VCaP (cell line): ENCODE measurements around the gene TXNDC16.

Experiments
- H3K27ac ChIP-seq: fragments of 450-650 bp; 2 replicates; pipeline ENCODE4 v1.5.1; 2017
- TF ChIP-seq, protein P1 (sequence below): fragments of 450-650 bp; conservative IDR thresholded peaks from 2 replicates; pipeline ENCODE4 v1.5.1; 2017; ENCODE audit warnings: mild to moderate bottlenecking, moderate library complexity

Gene TXNDC16

DNA sequence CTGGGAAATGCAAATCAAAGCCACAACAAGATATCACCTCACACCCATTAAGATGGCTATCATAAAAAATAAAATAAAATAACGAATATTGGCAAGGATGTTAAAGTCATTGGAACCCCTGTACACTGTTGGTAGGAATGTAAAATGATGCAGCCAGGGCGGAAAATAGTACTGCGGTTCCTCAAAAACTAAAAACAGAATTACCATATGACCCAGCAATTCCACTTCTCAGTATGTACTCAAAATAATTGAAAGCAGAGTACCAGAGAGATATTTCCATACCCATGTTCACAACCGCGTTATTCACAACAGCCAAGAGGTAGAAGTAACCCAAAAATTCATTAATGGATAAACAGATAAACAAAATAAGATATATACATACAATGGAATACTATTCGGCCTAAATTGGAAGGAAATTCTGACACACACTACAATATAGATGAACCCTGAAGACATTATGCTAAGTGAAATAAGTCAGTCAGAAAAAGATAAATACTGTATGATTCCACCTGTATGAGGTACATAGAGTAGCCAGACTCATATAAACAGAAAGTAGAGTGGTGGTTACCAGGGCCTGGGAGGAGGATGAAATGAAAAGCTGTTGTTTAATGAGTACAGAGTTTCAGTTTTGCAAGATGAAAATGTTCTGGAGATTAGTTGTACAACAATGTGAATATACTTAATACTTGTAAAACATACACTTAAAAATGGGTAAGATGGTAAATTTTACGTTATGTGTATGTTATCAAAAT is 84.6 kb downstream of the TXNDC16 start:
- H3K27ac ChIP-seq, result no peak overlapping the region

DNA sequence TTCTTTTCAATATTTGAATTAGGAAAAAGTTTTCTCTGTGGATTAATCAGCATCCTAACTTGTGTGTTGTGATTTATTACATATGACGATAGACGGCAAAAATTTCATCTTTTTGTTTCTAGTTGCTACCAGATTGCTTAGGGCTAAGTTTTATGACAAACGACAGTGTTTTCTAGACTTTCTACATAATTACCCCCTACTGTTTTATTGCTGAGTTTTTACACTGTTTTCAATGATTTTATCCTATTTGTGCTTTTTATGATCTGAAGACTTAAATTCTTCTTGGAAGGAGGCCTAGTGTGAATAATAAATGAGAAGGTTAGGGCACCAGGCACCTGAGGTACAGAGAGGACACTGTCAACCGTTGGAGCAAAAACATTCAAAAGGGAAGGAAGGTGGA is 88.1 kb downstream of the TXNDC16 start:
- no peak overlapping the region for H3K27ac ChIP-seq
- TF ChIP-seq, protein P1, sequence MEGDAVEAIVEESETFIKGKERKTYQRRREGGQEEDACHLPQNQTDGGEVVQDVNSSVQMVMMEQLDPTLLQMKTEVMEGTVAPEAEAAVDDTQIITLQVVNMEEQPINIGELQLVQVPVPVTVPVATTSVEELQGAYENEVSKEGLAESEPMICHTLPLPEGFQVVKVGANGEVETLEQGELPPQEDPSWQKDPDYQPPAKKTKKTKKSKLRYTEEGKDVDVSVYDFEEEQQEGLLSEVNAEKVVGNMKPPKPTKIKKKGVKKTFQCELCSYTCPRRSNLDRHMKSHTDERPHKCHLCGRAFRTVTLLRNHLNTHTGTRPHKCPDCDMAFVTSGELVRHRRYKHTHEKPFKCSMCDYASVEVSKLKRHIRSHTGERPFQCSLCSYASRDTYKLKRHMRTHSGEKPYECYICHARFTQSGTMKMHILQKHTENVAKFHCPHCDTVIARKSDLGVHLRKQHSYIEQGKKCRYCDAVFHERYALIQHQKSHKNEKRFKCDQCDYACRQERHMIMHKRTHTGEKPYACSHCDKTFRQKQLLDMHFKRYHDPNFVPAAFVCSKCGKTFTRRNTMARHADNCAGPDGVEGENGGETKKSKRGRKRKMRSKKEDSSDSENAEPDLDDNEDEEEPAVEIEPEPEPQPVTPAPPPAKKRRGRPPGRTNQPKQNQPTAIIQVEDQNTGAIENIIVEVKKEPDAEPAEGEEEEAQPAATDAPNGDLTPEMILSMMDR, result no peak

More for the DNA sequence above, 84.6 kb downstream of the TXNDC16 start:
- TF ChIP-seq, protein P1, result no peak

DNA sequence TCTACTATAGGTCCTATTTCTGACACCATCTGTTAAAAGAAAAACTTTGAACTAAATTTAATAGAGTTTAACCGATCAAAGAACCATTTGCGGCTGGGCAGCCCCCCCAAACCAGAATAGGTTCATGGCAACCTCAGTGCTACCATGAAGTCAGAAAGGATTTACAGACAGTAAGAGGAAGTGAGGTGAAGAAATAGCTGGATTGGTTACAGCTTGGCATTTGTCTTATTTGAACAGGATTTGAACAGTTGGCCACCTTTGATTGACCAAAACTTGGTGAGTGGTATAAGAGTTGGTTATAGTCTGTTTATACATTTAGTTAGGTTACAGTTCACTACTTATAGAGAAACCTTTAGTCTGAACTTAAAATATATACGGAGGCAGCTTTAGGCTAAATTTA is 88.9 kb downstream of the TXNDC16 start:
- TF ChIP-seq, protein P1, result no peak
- no peak overlapping the region for H3K27ac ChIP-seq

DNA sequence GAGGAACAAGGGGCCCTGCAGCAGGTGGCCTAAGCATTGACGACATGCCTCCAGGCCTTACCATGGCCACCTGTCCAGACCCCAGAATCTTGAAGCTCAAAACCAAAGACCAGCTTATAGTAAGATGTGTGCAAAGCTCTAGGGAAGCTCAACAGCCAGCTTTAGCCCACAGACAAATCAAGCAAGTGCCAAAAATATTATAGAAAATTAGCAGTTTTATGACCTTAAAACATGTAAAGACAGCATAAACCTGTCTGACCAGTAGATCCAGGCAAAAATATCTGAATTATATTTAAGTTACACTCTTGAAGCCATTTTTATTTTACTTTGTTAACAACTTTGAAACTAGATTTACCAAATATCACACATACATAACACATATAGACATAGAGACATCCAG is 90.6 kb downstream of the TXNDC16 start:
- no peak overlapping the region for H3K27ac ChIP-seq
- TF ChIP-seq, protein P1, result no peak

DNA sequence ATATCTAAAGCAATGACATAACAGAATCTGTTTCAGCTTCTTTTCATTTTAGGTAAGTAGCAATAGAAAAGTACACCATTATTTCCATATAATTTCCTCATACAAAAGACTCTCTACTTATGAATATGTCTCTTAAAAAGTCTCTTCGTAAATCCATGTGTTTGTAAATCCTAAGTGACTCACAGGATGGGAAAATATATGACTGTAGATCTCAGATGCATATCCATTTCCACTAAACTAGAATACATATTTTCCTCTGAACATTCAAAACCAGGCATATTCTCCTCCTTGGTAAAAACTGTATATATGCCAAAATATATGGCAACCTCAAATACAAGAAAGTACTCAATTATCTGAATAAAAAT is 93.6 kb downstream of the TXNDC16 start:
- TF ChIP-seq, protein P1, result no peak
- H3K27ac ChIP-seq, result no peak overlapping the region

- no peak overlapping the region for H3K27ac ChIP-seq
- TF ChIP-seq, protein P1, result no peak
Observed at GRCh38 chr14:52457411-52457810, 94.9 kb downstream of the TXNDC16 start.

- H3K27ac ChIP-seq, result no peak overlapping the region
- TF ChIP-seq, protein P1, result no peak
Observed at GRCh38 chr14:52455291-52456088, 96.8 kb downstream of the TXNDC16 start.
